Keratinocyte (primary cell): ENCODE results near the gene FARP1. TPM values are rescaled to one million over a fixed set of nuclear protein-coding genes. Genes with fewer than 3 reads are reported as not detected.

ENCODE experiments used
- DNase-seq: peaks from one replicate; pipeline ENCODE4 v3.0.0-alpha.2; 2011; ENCODE audit warnings: low read depth, missing footprints, low spot score
- FAIRE-seq: peaks from 2 replicates; lab custom pipeline; 2011; peaks lifted over from hg19 to GRCh38; lab: Jason Lieb, UNC
- H2AFZ ChIP-seq: 2 replicates; pipeline ENCODE4 v1.6.0; 2012; ENCODE audit warnings: low read length, control low read depth, inconsistent platforms; ENCODE audit not compliant: control insufficient read depth
- H3K27ac ChIP-seq: 2 replicates; pipeline ENCODE4 v1.5.1; 2011; ENCODE audit warnings: low read length; ENCODE audit not compliant: control insufficient read depth, insufficient read depth
- H3K27me3 ChIP-seq: 3 replicates; pipeline ENCODE4 v1.6.0; 2011; ENCODE audit warnings: low read length; ENCODE audit not compliant: control insufficient read depth, insufficient read depth; ENCODE audit errors: extremely low read depth
- H3K36me3 ChIP-seq, 2 experiments: 2 replicates in 1 of 2; 3 replicates in 1 of 2; pipeline ENCODE4 v1.5.1; 2011; ENCODE audit warnings: low read length in 2 of 2, mild to moderate bottlenecking in 1 of 2; ENCODE audit not compliant: control insufficient read depth in 2 of 2, insufficient read depth in 2 of 2; ENCODE audit errors: extremely low read depth in 1 of 2
- H3K4me1 ChIP-seq: 3 replicates; pipeline ENCODE4 v1.5.1; 2011; ENCODE audit warnings: low read length; ENCODE audit not compliant: control insufficient read depth, insufficient read depth; ENCODE audit errors: extremely low read depth
- H3K4me2 ChIP-seq: 3 replicates; pipeline ENCODE4 v1.6.0; 2011; ENCODE audit warnings: low read depth, low read length; ENCODE audit not compliant: control insufficient read depth, insufficient read depth; ENCODE audit errors: extremely low read depth
- H3K4me3 ChIP-seq, 3 experiments: fragments of 200-600 bp in 1 of 3; sonication (generic) in 1 of 3; 2 replicates in 2 of 3; 3 replicates in 1 of 3; pipeline ENCODE4 v1.5.1; 2011 to 2016; ENCODE audit warnings: low read length in 3 of 3, mild to moderate bottlenecking in 3 of 3, control low read depth in 2 of 3, inconsistent platforms in 1 of 3, low read depth in 1 of 3, mixed read lengths in 1 of 3, mixed run types in 1 of 3, moderate library complexity in 1 of 3; ENCODE audit not compliant: control insufficient read depth in 2 of 3, insufficient read depth in 2 of 3; ENCODE audit errors: extremely low read depth in 1 of 3
- H3K79me2 ChIP-seq: 2 replicates; pipeline ENCODE4 v1.6.0; 2012; ENCODE audit warnings: low read length; ENCODE audit not compliant: control insufficient read depth, insufficient read depth
- H3K9ac ChIP-seq: 3 replicates; pipeline ENCODE4 v1.6.0; 2011; ENCODE audit warnings: low read length; ENCODE audit not compliant: control insufficient read depth, insufficient read depth; ENCODE audit errors: extremely low read depth
- H3K9me1 ChIP-seq: 3 replicates; pipeline ENCODE4 v1.6.0; 2011; ENCODE audit warnings: low read length; ENCODE audit not compliant: control insufficient read depth, insufficient read depth; ENCODE audit errors: extremely low read depth
- H3K9me3 ChIP-seq: 2 replicates; pipeline ENCODE4 v1.5.1; 2012; ENCODE audit warnings: low read depth, low read length; ENCODE audit not compliant: control insufficient read depth
- H4K20me1 ChIP-seq: 3 replicates; pipeline ENCODE4 v1.6.0; 2011; ENCODE audit warnings: low read length; ENCODE audit not compliant: control insufficient read depth, insufficient read depth; ENCODE audit errors: extremely low read depth
- EZH2 ChIP-seq: IDR thresholded peaks from one replicate; pipeline ENCODE4 v1.6.1; 2012; ENCODE audit warnings: inconsistent platforms, mild to moderate bottlenecking, low read length, moderate library complexity
- dilution Hi-C: fragments of 300-500 bp; cut with MboI; formaldehyde crosslinking; loops from one replicate; pipeline ENCODE4 v1.7.0; 2020; ENCODE audit warnings: low sequenced_read_pairs; ENCODE audit not compliant: extremely low pct_ligation_motif_present
- polyA plus RNA-seq, 5 experiments: library from polyadenylated mRNA; depleted of rRNA in 3 of 5; stranded (reverse) in 3 of 5; stranded (forward) in 1 of 5; unstranded in 1 of 5; fragments of >200 nt; gene quantifications; 1 replicate in 1 of 5; 2 replicates in 3 of 5; 3 replicates in 1 of 5; pipeline versions ENCODE4 v1.2.1 to v1.2.3, GENCODE V29; 2011 to 2012; ENCODE audit warnings: missing spikeins in 2 of 5, low read depth in 1 of 5, low replicate concordance in 1 of 5
- TF ChIP-seq, protein P1 (sequence below), 3 experiments: IDR thresholded peaks in 1 of 3; conservative IDR thresholded peaks in 1 of 3; optimal IDR thresholded peaks in 1 of 3; 2 replicates in 2 of 3; 3 replicates in 1 of 3; pipeline versions ENCODE3 to v1.5.1; 2011; ENCODE audit warnings: low read length in 3 of 3, mild to moderate bottlenecking in 3 of 3, moderate library complexity in 2 of 3, control low read depth in 1 of 3, inconsistent platforms in 1 of 3; ENCODE audit not compliant: insufficient read depth in 2 of 3; ENCODE audit errors: extremely low read depth in 1 of 3

The FARP1 gene
- polyA plus RNA-seq, 1 donor (not counting 4 experiments of a cell fraction or from before 2014, with no cell fraction given), result 10.3 TPM

DNA sequence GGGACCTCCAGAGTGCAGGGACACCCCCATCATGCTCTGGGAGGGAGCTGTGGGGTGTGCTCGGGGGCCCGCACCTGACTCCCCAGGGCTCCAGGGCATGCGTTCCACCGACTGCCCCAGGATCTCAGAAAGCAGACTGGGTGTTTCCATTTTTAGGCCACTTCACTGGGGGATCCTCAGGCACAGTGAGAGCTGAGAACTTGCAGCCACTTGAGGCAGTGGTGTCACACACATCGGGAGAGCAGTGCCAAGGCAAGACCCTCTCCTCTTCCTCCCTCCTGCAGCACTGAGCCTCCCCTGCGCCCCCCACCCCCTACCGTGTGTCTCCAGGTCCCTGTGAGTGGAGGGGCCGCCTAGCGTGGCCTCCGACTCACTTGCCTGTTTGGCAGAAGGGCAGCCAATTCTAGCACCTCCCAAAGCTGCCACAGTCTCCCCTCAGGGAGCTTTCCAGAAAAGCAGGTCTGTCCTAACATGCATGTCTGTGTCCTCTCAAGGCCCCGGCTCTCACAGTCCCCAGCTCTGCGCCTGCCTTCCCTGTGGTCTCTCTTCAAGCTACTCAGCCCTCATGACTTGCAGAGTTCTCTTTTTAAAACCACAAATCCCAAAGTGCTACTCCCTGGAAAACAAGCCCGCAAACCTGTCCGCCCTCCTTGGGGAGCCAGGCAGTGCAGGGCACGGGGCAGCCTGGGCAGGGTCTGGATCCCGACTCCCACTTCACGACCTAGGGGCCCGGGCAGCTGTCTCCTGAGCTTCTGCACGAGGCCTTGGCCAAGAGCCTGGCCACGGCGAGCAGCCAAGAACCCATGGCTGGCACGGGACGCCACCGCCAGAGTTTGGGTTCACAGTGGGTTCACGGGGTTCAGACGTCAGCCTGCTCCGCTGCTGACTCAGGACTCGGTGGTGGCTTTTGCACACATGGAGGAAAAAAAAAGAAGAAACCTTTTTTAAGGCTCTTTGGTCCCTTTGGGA is 339.9 kb downstream of the FARP1 start:
- TF ChIP-seq, protein P1, sequence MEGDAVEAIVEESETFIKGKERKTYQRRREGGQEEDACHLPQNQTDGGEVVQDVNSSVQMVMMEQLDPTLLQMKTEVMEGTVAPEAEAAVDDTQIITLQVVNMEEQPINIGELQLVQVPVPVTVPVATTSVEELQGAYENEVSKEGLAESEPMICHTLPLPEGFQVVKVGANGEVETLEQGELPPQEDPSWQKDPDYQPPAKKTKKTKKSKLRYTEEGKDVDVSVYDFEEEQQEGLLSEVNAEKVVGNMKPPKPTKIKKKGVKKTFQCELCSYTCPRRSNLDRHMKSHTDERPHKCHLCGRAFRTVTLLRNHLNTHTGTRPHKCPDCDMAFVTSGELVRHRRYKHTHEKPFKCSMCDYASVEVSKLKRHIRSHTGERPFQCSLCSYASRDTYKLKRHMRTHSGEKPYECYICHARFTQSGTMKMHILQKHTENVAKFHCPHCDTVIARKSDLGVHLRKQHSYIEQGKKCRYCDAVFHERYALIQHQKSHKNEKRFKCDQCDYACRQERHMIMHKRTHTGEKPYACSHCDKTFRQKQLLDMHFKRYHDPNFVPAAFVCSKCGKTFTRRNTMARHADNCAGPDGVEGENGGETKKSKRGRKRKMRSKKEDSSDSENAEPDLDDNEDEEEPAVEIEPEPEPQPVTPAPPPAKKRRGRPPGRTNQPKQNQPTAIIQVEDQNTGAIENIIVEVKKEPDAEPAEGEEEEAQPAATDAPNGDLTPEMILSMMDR (optimal IDR thresholded peaks at IDR 0.05 in 1 of 3, IDR thresholded peaks at IDR 0.05 in 1 of 3, conservative IDR thresholded peaks at IDR 0.05 in 1 of 3; ENCODE audit: extremely low read depth in 1 of 3, insufficient read depth in 2 of 3, low read length in 3 of 3), result peak in 1 of 3 experiments; percentile 10
- TF ChIP-seq EZH2, result no peak
- Histone ChIP-seq H3K36me3 (peaks cover 7 to 8% of the 10 kb centered on the region in 2 experiments), H3K4me1 (peaks cover 52% of the 10 kb centered on the region), H2AFZ (no peak overlapping the region), H4K20me1 (peaks cover 20% of the 10 kb centered on the region), H3K9me3 (no peaks in the 10 kb centered on the region), H3K79me2 (peaks cover 89% of the 10 kb centered on the region), H3K27me3 (no peaks in the 10 kb centered on the region), H3K9ac (peak overlapping the region; percentile 91), H3K4me2 (peak overlapping the region; percentile 95), H3K9me1 (peaks cover 7% of the 10 kb centered on the region), H3K4me3 (peak overlapping the region in 1 of 3 experiments; percentile 9), H3K27ac (peak overlapping the region; percentile 98)
- dilution Hi-C loops, result no loop called here
- no peak for DNase-seq
- FAIRE-seq, result no peak

GRCh38 chr13:98483601-98484288 is 340.9 kb downstream of the FARP1 start:
- Histone ChIP-seq H2AFZ (no peak overlapping the region), H3K27me3 (no peaks in the 10 kb centered on the region), H3K4me1 (peaks cover 43% of the 10 kb centered on the region), H3K27ac (peak overlapping the region; percentile 98), H3K79me2 (peaks cover 89% of the 10 kb centered on the region), H3K36me3 (peaks cover 7 to 8% of the 10 kb centered on the region in 2 experiments), H3K9me3 (no peaks in the 10 kb centered on the region), H3K9ac (peak overlapping the region; percentile 91), H3K4me2 (peak overlapping the region; percentile 95), H3K4me3 (peak overlapping the region in 1 of 3 experiments; percentile 9), H4K20me1 (peaks cover 19% of the 10 kb centered on the region), H3K9me1 (peaks cover 7% of the 10 kb centered on the region)
- dilution Hi-C loops, result no loop called here
- FAIRE-seq (no peak), DNase-seq (no peak)
- no peak for TF ChIP-seq EZH2
- TF ChIP-seq, protein P1 (optimal IDR thresholded peaks at IDR 0.05 in 1 of 3, IDR thresholded peaks at IDR 0.05 in 1 of 3, conservative IDR thresholded peaks at IDR 0.05 in 1 of 3; ENCODE audit: extremely low read depth in 1 of 3, insufficient read depth in 2 of 3, low read length in 3 of 3), result no peak
